NCI-H774 (cell line): ENCODE measurements around the gene AUH.

Experiments used
- DNase-seq: peaks from one replicate; lab custom pipeline; 2025; lab: John Stamatoyannopoulos, UW

AUH gene

DNA sequence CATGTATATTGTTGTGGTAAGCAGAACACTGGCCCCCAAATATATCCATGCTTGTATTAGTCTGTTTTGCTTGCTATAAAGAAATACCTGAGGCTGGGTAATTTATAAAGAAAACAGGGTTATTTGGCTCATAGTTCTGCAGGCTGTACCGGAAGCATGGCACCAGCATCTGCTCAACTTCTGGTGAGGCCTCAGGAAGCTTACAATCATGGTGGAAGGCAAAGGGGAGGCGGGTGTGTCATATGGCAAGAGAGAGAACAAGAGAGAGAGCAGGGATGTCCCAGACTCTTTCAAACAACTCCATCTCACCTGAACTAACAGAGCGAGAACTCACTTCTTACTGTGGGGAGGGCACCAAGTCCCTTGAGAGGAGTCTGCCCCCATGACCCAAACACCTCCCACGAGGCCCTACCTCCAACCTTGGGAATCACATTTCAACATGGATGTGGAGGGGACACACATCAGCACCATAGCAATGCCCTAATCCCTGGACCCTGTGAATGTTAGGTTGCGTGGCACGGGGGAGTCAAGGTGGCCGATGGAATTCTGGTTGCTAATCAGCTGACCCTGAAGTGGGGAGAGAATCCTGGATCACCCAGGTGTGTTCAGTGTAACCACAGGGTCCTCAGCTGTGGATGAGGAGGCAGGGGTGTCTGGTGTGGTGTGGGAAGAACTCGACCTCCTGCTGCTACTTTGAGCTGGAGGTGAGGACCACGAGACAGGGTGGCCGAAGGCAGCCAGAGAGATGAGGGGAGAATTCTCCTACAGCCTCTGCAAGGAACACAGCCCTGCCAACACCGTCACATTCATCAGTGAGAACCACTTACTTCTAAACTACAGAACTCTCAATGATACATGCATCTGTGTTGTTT lies 172.8 kb downstream of the AUH start:
- no peak for DNase-seq

- no peak for DNase-seq
These were observed 173.8 kb downstream of the AUH start for GRCh38 chr9:91187965-91188344.

DNA sequence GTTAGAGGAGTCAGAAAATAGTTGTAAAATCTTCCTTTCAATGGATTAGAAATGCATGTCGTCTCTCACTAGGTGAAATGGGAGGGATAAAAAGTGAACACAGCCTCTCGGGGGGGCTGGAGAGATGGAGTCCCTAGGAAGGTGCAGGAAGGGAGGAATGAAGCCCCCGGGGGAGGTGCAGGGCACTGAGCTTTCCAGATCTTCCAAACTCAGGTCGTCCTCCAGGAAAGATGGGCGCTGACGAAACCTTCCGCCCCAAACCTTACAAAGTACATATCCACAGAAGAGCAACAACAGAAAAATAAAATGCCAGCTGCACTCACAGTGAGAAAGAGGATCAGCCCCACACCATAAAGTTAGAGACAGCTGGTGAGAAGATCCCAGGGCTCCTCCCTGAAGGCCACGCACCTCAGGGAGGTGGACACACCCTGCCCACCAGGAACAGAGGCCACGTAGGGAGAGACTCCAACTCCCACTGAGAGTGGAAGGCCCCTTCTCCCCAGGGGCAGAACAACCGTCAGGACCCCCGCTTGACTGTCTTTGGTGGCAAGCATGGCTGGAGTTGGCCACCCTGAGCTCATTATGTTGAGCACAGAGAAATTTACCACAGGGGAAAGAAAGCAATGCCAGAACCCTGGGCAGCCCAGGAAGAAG lies 174.3 kb downstream of the AUH start:
- no peak for DNase-seq

- no peak for DNase-seq
These were observed 175.0 kb downstream of the AUH start for GRCh38 chr9:91186632-91187108.

- DNase-seq, result no peak
These were observed 176.4 kb downstream of the AUH start for GRCh38 chr9:91185193-91185886.

DNA sequence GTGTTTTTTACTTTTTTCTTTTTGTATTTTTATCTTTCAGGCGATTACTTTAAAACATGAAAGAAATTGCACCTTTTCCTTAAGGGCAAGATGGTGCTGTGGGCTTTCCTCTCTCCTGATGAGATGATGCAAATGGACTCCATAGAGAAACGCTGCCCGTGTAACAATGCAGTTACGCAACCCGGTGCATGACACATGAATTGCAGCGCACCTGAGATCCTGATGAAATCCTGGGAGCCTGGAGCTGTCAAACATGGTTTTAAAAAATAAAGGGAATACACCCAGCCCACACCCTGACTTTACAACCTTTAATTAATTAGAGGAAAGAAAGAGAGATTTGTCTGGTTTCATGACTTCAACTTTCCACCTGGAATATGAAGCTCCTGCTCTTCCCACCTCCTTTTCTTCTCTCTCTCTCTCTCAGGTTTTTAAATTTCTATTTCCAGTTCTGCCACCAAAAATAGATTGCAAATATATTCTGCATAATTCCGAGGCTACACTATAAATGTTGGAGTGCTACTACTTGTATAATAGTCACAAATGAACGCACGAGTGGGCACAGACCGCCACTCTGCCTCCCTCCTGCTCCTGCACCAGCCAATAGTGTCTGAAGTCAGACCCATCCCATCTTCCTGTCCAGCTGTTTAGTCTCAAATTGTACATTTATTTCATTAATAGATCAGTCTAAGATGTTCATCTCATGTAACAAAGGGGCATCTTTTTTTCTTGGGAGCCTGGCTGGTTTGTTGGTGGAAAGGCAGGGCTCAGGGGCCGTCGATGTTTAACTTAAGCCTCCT lies 179.1 kb downstream of the AUH start:
- DNase-seq, result no peak

DNA sequence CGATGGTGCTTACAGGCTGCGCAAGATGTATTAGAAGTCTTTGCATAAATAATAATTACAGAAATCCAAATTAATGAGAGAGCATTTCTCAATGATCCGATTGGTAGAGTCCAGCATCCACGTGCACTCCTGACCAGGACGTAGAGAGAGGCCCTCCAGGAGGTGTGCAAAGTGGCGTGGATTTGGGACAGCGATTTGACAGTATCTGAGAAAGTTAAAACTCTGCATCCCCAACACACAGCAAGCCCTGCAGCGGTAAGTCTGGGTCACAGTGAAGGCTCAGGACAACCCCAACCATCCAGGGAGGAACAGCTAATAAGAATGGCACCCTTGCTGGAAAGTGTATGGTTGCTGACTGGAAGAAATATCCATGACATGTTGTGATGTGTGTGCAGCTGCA lies 180.2 kb downstream of the AUH start:
- no peak for DNase-seq

GRCh38 chr9:91180930-91181268 lies 180.8 kb downstream of the AUH start:
- DNase-seq, result no peak

- no peak for DNase-seq
These were observed 181.3 kb downstream of the AUH start for GRCh38 chr9:91180240-91180929.

DNA sequence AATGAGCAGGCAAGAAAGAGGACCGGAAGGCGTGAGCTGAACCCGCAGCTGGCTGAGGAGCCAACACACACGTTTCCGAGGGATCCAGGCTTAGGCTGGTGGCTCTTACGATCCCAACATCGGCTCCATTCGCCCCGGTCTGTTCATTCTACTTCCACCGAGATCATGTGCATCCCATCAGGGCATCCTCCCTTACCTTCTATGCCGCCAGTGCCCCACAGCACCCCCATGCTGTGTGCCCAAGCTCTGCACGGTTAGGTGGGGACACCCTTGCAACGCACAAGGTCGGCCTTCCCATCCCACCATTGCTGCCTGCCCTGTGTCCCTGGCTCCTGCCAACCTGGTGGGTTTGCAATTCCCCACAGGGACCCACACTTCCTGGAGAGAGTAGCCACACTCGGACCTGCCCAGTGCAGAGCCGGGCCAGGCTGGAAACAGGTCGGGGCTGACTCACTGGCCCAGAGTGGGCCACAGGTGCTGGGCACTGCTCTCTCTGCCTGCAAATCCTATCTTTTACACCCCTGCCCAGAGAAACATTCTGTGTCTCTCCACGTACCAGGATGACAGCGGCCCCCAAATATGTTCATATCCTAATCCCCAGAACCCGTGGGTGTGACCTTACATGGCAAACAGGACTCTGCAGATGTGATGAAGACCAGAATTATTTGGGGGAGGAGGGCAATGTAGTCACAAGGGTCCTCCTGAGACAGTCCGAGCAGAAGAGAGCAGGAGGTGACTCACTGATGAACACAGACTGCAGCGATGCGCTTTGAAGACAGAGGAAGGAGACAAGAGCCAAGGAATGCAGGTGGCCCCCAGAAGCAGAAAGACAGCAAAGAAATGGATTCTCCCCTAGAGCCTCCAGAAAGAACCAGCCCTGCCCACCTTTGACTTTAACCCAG lies 182.2 kb downstream of the AUH start:
- DNase-seq, result no peak

GRCh38 chr9:91178281-91179236 lies 183.2 kb downstream of the AUH start:
- DNase-seq, result no peak

- DNase-seq, result no peak
These were observed 183.9 kb downstream of the AUH start for GRCh38 chr9:91177661-91178280.

- no peak for DNase-seq
These were observed 184.6 kb downstream of the AUH start for GRCh38 chr9:91177081-91177480.

GRCh38 chr9:91176426-91176825 lies 185.3 kb downstream of the AUH start:
- DNase-seq, result no peak

GRCh38 chr9:91174772-91175171 lies 186.9 kb downstream of the AUH start:
- DNase-seq, result no peak

DNA sequence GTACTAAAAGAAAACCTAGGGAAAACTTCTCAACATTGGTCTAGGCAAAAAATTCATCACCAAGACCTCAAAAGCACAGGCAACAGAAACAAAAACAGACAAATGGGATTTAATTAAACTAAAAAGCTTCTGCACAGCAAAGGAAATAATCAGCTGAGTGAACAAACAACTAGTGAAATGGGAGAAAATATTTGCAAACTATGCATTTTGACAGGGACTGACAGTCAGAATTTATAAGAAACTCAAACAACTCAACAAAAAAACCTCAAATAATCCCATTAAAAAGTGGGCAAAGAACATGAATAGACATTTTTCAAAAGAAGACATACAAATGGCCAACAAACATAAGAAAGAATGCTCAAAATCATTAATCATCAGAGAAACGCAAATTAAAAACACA lies 189.4 kb downstream of the AUH start:
- no peak for DNase-seq

- DNase-seq, result no peak
These were observed 190.8 kb downstream of the AUH start for GRCh38 chr9:91170951-91171350.

GRCh38 chr9:91166796-91167366 lies 194.8 kb downstream of the AUH start:
- DNase-seq, result no peak
